HG03521 (cell line): ENCODE data around the gene PTH1R.

Experiments used
- ATAC-seq: cut with Tn5 transposase; IDR thresholded peaks from one replicate; pipeline ENCODE4 v1.9.1; 2021; ENCODE audit warnings: mild to moderate bottlenecking, moderate library complexity; ENCODE audit not compliant: unreplicated experiment

The PTH1R gene

GRCh38 chr3:46849686-46850467 is 27.6 kb upstream of the PTH1R start:
- ATAC-seq: no peak

- no peak for ATAC-seq
Observed at GRCh38 chr3:46850468-46850779, 27.1 kb upstream of the PTH1R start.

GRCh38 chr3:46851364-46852333 is 25.9 kb upstream of the PTH1R start:
- ATAC-seq: no peak

- ATAC-seq: no peak
Observed at GRCh38 chr3:46852334-46852720, 25.2 kb upstream of the PTH1R start.

- no peak for ATAC-seq
Observed at GRCh38 chr3:46852839-46853355, 24.6 kb upstream of the PTH1R start.

GRCh38 chr3:46853441-46854415 is 23.8 kb upstream of the PTH1R start:
- no peak for ATAC-seq

GRCh38 chr3:46854555-46854991 is 22.9 kb upstream of the PTH1R start:
- no peak for ATAC-seq

GRCh38 chr3:46856576-46857471 is 20.7 kb upstream of the PTH1R start:
- ATAC-seq: no peak

- ATAC-seq: no peak
Observed at GRCh38 chr3:46857485-46858341, 19.8 kb upstream of the PTH1R start.

GRCh38 chr3:46858456-46858855 is 19.1 kb upstream of the PTH1R start:
- no peak for ATAC-seq

GRCh38 chr3:46859001-46859710 is 18.4 kb upstream of the PTH1R start:
- no peak for ATAC-seq

GRCh38 chr3:46860017-46860809 is 17.3 kb upstream of the PTH1R start:
- no peak for ATAC-seq

GRCh38 chr3:46860810-46861604 is 16.5 kb upstream of the PTH1R start:
- ATAC-seq: no peak

GRCh38 chr3:46861605-46862368 is 15.7 kb upstream of the PTH1R start:
- ATAC-seq: no peak

GRCh38 chr3:46862369-46863025 is 15.0 kb upstream of the PTH1R start:
- no peak for ATAC-seq
